ENCODE data around the gene HSPA1B. TPM values are rescaled to one million over a fixed set of nuclear protein-coding genes. Genes with fewer than 3 reads are reported as not detected.
A peak's percentile ranks its signal among the peaks of the same experiment; 100 is the strongest.

The HSPA1B gene
- total and polyA plus RNA-seq, 3 experiments from 2014 or later, result 5.0 to 81.4 (median 80.9) TPM

GRCh38 chr6:31878222-31878621 lies 50.7 kb downstream of the HSPA1B start:
- Mint-ChIP-seq H3K27ac (peak overlapping the region in 1 of 8 donors; percentile 82), H3K4me1 (no peaks in the 10 kb centered on the region), H3K9me3 (no peaks in the 10 kb centered on the region), H3K4me3 (no peak overlapping the region), H3K36me3 (peaks cover 8 to 39% (median 9%) of the 10 kb centered on the region in 3 donors), H3K27me3 (no peaks in the 10 kb centered on the region)
- Histone ChIP-seq H3K27me3 (ENCODE audit: insufficient read depth, low read length, poor library complexity, severe bottlenecking) (no peaks in the 10 kb centered on the region), H3K36me3 (ENCODE audit: insufficient read depth, low read length) (peaks cover 18% of the 10 kb centered on the region), H3K4me3 (ENCODE audit: low read length) (no peak overlapping the region), H3K27ac (ENCODE audit: low read depth, low read length) (no peak overlapping the region), H3K4me1 (ENCODE audit: insufficient read depth, low read length) (no peaks in the 10 kb centered on the region), H3K9me3 (ENCODE audit: low read length) (no peaks in the 10 kb centered on the region)
- CTCF ChIA-PET, result no interaction called here
- DNase-seq, result no peak
- POLR2A ChIA-PET, result no interaction called here

DNA sequence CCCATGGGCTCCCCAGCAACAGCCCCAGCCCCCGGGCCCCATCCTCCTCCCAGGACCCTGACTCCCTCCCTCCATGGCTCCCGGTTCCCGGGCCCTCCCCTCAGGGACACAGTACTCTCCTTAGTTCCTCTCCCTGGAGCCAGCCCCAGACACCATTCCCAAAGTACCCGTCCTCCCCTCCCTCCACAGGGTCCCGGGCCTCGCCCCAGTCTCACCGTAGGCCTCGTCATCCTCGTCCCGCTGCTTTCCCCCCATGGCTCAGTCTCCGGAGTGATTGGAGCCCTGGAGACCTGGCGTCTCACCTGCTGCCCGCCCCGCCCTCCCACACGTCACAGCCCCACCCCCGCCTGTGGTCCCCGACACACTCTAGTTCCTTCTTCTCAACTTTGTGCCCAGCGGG lies 51.2 kb downstream of the HSPA1B start, which contains the start of gene SLC44A4:
Gene SLC44A4, minus strand, starts transcription at position 272 of the 400 bp plus-strand sequence. Its CDS starts 17 bp downstream, at position 255.
- Mint-ChIP-seq H3K9me3 (no peaks in the 10 kb centered on the region), H3K4me3 (no peak within 1 kb of the TSS), H3K27me3 (no peaks in the 10 kb centered on the region), H3K4me1 (no peaks in the 10 kb centered on the region), H3K36me3 (peaks cover 8 to 44% (median 9%) of the 10 kb centered on the region in 3 donors), H3K27ac (peak within 1 kb of the TSS in 2 of 8 donors; percentile 17 to 82)
- Histone ChIP-seq H3K27me3 (ENCODE audit: insufficient read depth, low read length, poor library complexity, severe bottlenecking) (no peaks in the 10 kb centered on the region), H3K4me1 (ENCODE audit: insufficient read depth, low read length) (no peaks in the 10 kb centered on the region), H3K36me3 (ENCODE audit: insufficient read depth, low read length) (peaks cover 22% of the 10 kb centered on the region), H3K9me3 (ENCODE audit: low read length) (no peaks in the 10 kb centered on the region), H3K4me3 (ENCODE audit: low read length) (no peak within 1 kb of the TSS), H3K27ac (ENCODE audit: low read depth, low read length) (no peak within 1 kb of the TSS)
- no peak for DNase-seq
- POLR2A ChIA-PET, result no interaction called here
- CTCF ChIA-PET, result no interaction called here

DNA sequence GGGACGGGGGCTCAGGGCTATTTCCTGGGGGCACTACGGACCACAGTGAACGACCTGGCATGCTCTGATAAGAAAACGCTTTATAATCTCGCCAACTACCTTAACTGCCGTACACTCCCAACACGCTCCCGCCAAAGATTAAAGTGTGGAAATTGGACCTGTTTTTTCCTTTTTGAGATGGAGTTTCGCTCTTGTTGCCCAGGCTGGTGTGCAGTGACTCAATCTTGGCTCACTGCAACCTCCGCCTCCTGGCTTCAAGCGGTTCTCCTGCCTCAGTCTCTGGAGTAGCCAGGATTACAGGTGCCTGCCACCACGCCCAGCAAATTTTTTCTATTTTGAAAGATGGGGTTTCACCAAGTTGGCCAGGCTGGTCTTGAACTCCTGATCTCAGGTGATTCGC lies 51.6 kb downstream of the HSPA1B start:
- CTCF ChIA-PET, result no interaction called here
- H3K36me3 Mint-ChIP-seq, result peaks cover 8 to 48% (median 9%) of the 10 kb centered on the region in 3 donors
- H3K27ac Mint-ChIP-seq, result no peak overlapping the region

More for the DNA sequence above, 51.6 kb downstream of the HSPA1B start:
- Mint-ChIP-seq H3K9me3 (no peaks in the 10 kb centered on the region), H3K4me3 (no peak overlapping the region), H3K27me3 (no peaks in the 10 kb centered on the region), H3K4me1 (no peaks in the 10 kb centered on the region)
- no peak overlapping the region for H3K4me3 ChIP-seq (ENCODE audit: low read length)
- no peaks in the 10 kb centered on the region for H3K9me3 ChIP-seq (ENCODE audit: low read length)
- no peaks in the 10 kb centered on the region for H3K27me3 ChIP-seq (ENCODE audit: insufficient read depth, low read length, poor library complexity, severe bottlenecking)
- POLR2A ChIA-PET, result no interaction called here
- peaks cover 26% of the 10 kb centered on the region for H3K36me3 ChIP-seq (ENCODE audit: insufficient read depth, low read length)
- no peak overlapping the region for H3K27ac ChIP-seq (ENCODE audit: low read depth, low read length)
- no peak for DNase-seq
- no peaks in the 10 kb centered on the region for H3K4me1 ChIP-seq (ENCODE audit: insufficient read depth, low read length)

Other genes starting within 250 kb of the HSPA1B start
Only the 30 nearest of the 38 such genes appear.
- 1 to 10 TPM; 2.4 to 3.3 TPM for gene APOM, start 171.8 kb upstream of the HSPA1B start, total RNA-seq
- 4.3 TPM for gene APOM, start 171.8 kb upstream of the HSPA1B start, polyA plus RNA-seq
- 10 to 100 TPM; 19.5 to 20.0 TPM for gene C6orf47, start 167.0 kb upstream of the HSPA1B start, total RNA-seq
- 37.0 TPM for gene C6orf47, start 167.0 kb upstream of the HSPA1B start, polyA plus RNA-seq
- 10 to 100 TPM; 46.2 to 46.4 TPM for gene GPANK1, start 162.7 kb upstream of the HSPA1B start, total RNA-seq
- 19.6 TPM for gene GPANK1, start 162.7 kb upstream of the HSPA1B start, polyA plus RNA-seq
- 100 to 1,000 TPM; 323 to 334 TPM for gene CSNK2B, start 161.7 kb upstream of the HSPA1B start, total RNA-seq
- gene CSNK2B, start 161.7 kb upstream of the HSPA1B start, polyA plus RNA-seq, result 265 TPM
- gene LY6G5B, start 157.8 kb upstream of the HSPA1B start, total RNA-seq, result 10 to 100 TPM; 19.1 to 21.2 TPM
- gene LY6G5B, start 157.8 kb upstream of the HSPA1B start, polyA plus RNA-seq, result 0.64 TPM
- gene LY6G5C, start 146.7 kb upstream of the HSPA1B start, total RNA-seq, result 1 to 10 TPM; 3.5 to 4.5 TPM
- gene LY6G5C, start 146.7 kb upstream of the HSPA1B start, polyA plus RNA-seq, result 10.3 TPM
- gene ABHD16A, start 124.4 kb upstream of the HSPA1B start, total RNA-seq, result 10 to 100 TPM; 37.0 to 41.0 TPM
- 45.5 TPM for gene ABHD16A, start 124.4 kb upstream of the HSPA1B start, polyA plus RNA-seq
- gene LY6G6F, start 120.9 kb upstream of the HSPA1B start, total RNA-seq, result not detected
- gene LY6G6F, start 120.9 kb upstream of the HSPA1B start, polyA plus RNA-seq, result not detected
- gene LY6G6D, start 112.4 kb upstream of the HSPA1B start, total RNA-seq, result not detected
- gene LY6G6D, start 112.4 kb upstream of the HSPA1B start, polyA plus RNA-seq, result not detected
- not detected for gene LY6G6C, start 106.0 kb upstream of the HSPA1B start, total RNA-seq
- not detected for gene LY6G6C, start 106.0 kb upstream of the HSPA1B start, polyA plus RNA-seq
- not detected for gene MPIG6B, start 104.4 kb upstream of the HSPA1B start, total RNA-seq
- gene MPIG6B, start 104.4 kb upstream of the HSPA1B start, polyA plus RNA-seq, result 0.08 TPM
- gene DDAH2, start 98.4 kb upstream of the HSPA1B start, total RNA-seq, result 1 to 10 TPM; 4.1 to 4.9 TPM
- gene DDAH2, start 98.4 kb upstream of the HSPA1B start, polyA plus RNA-seq, result 26.3 TPM
- gene CLIC1, start 91.2 kb upstream of the HSPA1B start, total RNA-seq, result 100 to 1,000 TPM; 377 TPM
- 657 TPM for gene CLIC1, start 91.2 kb upstream of the HSPA1B start, polyA plus RNA-seq
- gene MSH5, start 87.7 kb upstream of the HSPA1B start, total RNA-seq, result 10 to 100 TPM; 36.4 to 39.8 TPM
- gene MSH5, start 87.7 kb upstream of the HSPA1B start, polyA plus RNA-seq, result 2.0 TPM
- 1 to 10 TPM; 6.1 to 7.0 TPM for gene SAPCD1, start 65.1 kb upstream of the HSPA1B start, total RNA-seq
- not detected for gene SAPCD1, start 65.1 kb upstream of the HSPA1B start, polyA plus RNA-seq
- 1 to 10 TPM; 1.4 to 1.7 TPM for gene VWA7, start 50.4 kb upstream of the HSPA1B start, total RNA-seq
- 2.5 TPM for gene VWA7, start 50.4 kb upstream of the HSPA1B start, polyA plus RNA-seq
- 100 to 1,000 TPM; 179 to 180 TPM for gene VARS1, start 32.0 kb upstream of the HSPA1B start, total RNA-seq
- 47.5 TPM for gene VARS1, start 32.0 kb upstream of the HSPA1B start, polyA plus RNA-seq
- 100 to 1,000 TPM; 160 to 172 TPM for gene LSM2, start 20.8 kb upstream of the HSPA1B start, total RNA-seq
- 80.8 TPM for gene LSM2, start 20.8 kb upstream of the HSPA1B start, polyA plus RNA-seq
- 1 to 10 TPM; 3.5 to 3.8 TPM for gene HSPA1L, start 12.5 kb upstream of the HSPA1B start, total RNA-seq
- 3.0 TPM for gene HSPA1L, start 12.5 kb upstream of the HSPA1B start, polyA plus RNA-seq
- 10 to 100 TPM; 64.8 to 70.1 TPM for gene HSPA1A, start 12.2 kb upstream of the HSPA1B start, total RNA-seq
- 34.1 TPM for gene HSPA1A, start 12.2 kb upstream of the HSPA1B start, polyA plus RNA-seq
- gene NEU1, start 35.1 kb downstream of the HSPA1B start, total RNA-seq, result 10 to 100 TPM; 19.0 to 19.4 TPM
- 25.0 TPM for gene NEU1, start 35.1 kb downstream of the HSPA1B start, polyA plus RNA-seq
- not detected for gene SLC44A4, start 51.3 kb downstream of the HSPA1B start, total RNA-seq
- gene SLC44A4, start 51.3 kb downstream of the HSPA1B start, polyA plus RNA-seq, result not detected
- gene EHMT2, start 70.0 kb downstream of the HSPA1B start, total RNA-seq, result 10 to 100 TPM; 71.6 to 72.4 TPM
- gene EHMT2, start 70.0 kb downstream of the HSPA1B start, polyA plus RNA-seq, result 51.6 TPM
- gene ZBTB12, start 74.3 kb downstream of the HSPA1B start, total RNA-seq, result 1 to 10 TPM; 3.5 to 4.3 TPM
- not detected for gene ZBTB12, start 74.3 kb downstream of the HSPA1B start, polyA plus RNA-seq
- under 1 TPM; 0.70 to 0.73 TPM for gene C2, start 100.0 kb downstream of the HSPA1B start, total RNA-seq
- not detected for gene C2, start 100.0 kb downstream of the HSPA1B start, polyA plus RNA-seq
- gene CFB, start 118.4 kb downstream of the HSPA1B start, total RNA-seq, result under 1 TPM; 0.31 to 0.40 TPM
- gene CFB, start 118.4 kb downstream of the HSPA1B start, polyA plus RNA-seq, result 0.83 TPM
- 10 to 100 TPM; 86.1 to 90.6 TPM for gene NELFE, start 131.2 kb downstream of the HSPA1B start, total RNA-seq
- 79.6 TPM for gene NELFE, start 131.2 kb downstream of the HSPA1B start, polyA plus RNA-seq
- 100 to 1,000 TPM; 110 to 114 TPM for gene SKIC2, start 131.4 kb downstream of the HSPA1B start, total RNA-seq
- 21.1 TPM for gene SKIC2, start 131.4 kb downstream of the HSPA1B start, polyA plus RNA-seq
- gene DXO, start 144.4 kb downstream of the HSPA1B start, total RNA-seq, result 10 to 100 TPM; 13.8 to 15.8 TPM
- 16.8 TPM for gene DXO, start 144.4 kb downstream of the HSPA1B start, polyA plus RNA-seq
- 1 to 10 TPM; 3.3 to 3.4 TPM for gene C4A, start 154.3 kb downstream of the HSPA1B start, total RNA-seq
- gene C4A, start 154.3 kb downstream of the HSPA1B start, polyA plus RNA-seq, result 0.40 TPM